Cardiac septum (tissue), 1 donor: ENCODE measurements around the gene SLC19A1. TPM values are rescaled to one million over a fixed set of nuclear protein-coding genes. Genes with fewer than 3 reads are reported as not detected.

Experiments
- DNase-seq: peaks from one replicate; pipeline ENCODE4 v3.0.0-alpha.2; 2020; ENCODE audit warnings: low spot score
- intact Hi-C: fragments of 100-400 bp; cut with DNase I; formaldehyde crosslinking; loops from one replicate; pipeline ENCODE4 v1.14.0; 2022
- total RNA-seq: library from RNA; stranded (reverse); fragmentation: NEBNext Ultra II Directional; extraction: Animal tissue kit (Norgen Biotek cat#: 25700); gene quantifications from one replicate; pipeline ENCODE4 v1.2.1, GENCODE V29; 2021
- donor health status: DM: no; HTN: no; CAD: no.

SLC19A1 gene
- total RNA-seq, 1 donor from 2014 or later: 2.7 TPM

GRCh38 chr21:45477176-45478114 is 64.8 kb downstream of the SLC19A1 start:
- intact Hi-C loops: loop anchor here (5.0 kb wide), 2 partner anchors 65 to 115 kb away; partner anchors contain the start of gene SLC19A1
- no peak for DNase-seq

DNA sequence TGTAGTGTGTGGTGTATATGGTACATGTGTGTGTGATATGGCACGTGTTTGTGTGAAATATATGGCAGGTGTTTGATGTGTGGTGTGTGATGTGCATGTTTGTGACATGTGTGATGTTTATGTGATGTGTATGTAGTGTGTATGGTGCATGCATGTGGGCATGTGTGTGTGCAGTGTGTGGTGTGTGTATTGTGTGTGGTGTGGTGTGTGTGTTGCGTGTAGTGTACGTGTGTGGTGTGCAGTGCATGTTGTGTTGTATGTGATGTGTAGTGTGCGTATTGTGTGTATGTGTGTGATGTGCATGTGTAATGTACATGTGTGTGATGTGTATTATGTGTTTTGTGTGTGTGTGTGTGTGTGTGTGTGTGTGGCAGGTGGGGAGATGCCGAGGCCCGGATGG is 65.7 kb downstream of the SLC19A1 start:
- DNase-seq: no peak
- intact Hi-C loops: loop anchor here (5.0 kb wide), 2 partner anchors 66 to 116 kb away; partner anchors contain the start of gene SLC19A1

DNA sequence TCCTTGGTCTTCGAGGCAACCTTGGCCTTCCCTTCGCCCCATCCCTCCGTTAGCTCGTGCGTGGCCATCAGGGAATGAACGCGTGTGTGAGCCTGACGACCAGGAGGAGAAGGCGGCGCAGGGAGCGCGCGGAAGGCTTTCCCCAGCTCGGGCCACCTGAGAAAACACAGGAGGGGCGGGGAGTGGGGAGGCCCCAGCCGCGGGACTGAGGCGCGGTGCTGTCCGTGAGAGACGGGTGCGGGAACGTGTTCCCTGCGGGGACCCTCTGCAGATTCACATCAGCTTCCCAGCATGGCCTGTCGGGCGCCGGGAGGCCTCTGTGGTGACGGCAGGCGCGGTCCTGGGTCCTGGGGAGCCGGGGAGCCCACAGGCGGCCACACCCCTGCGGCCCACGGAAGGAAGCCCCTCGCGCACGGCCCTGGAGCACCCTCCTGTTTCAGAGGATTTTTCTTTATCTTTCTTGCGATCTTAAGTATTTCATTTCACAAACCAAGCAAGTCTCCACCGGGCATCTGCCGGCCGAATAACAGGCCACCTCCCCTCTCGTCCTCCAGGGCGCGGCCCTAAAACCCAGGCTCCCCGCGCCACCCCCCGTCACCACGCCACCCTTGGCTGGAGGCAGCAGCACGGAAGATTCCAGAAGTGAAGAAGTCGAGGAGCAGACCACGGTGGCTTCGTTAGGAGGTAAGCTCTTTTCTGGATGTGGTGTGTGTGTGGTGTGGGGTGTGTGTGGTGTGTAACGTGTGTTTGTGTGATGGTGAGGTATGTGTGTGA is 66.3 kb downstream of the SLC19A1 start:
- intact Hi-C loops: loop anchor here (5.0 kb wide), 2 partner anchors 66 to 116 kb away; partner anchors contain the start of gene SLC19A1
- no peak for DNase-seq

GRCh38 chr21:45475004-45475685 is 67.1 kb downstream of the SLC19A1 start:
- intact Hi-C loops: loop anchor here (5.0 kb wide), 2 partner anchors 67 to 117 kb away; partner anchors contain the start of gene SLC19A1
- DNase-seq: no peak

DNA sequence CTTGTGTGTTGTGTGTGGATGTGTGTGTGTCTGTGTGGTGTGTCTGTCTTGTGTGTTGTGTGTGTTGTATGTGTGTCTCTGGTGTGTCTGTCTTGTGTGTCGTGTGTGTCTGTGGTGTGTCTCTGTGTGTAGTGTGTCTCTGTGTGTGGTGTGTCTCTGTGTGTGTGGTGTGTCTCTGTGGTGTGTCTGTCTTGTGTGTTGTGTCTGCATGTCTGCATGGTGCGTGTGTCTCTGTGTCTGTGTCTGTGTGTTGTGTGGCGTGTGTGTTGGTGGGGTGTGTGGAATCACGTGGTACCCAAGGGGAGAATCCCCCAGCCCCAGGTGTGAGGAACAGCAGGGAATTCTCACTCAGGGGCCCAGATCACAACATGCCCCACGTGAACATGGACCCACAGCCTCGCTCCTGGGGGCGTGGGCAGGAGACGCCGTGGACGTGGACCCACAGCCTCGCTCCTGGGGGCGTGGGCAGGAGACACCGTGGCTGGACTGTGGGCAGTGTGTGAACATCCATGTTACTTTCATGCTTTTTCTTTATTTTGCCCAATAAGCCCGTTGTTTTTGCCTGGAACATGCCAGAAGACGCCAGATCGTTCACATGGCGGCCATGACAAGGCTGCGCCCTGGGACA is 67.8 kb downstream of the SLC19A1 start:
- intact Hi-C loops: no loop called here
- DNase-seq: no peak

GRCh38 chr21:45473496-45474322 is 68.5 kb downstream of the SLC19A1 start:
- no peak for DNase-seq
- intact Hi-C loops: no loop called here

GRCh38 chr21:45472445-45473365 is 69.5 kb downstream of the SLC19A1 start:
- DNase-seq: no peak
- intact Hi-C loops: no loop called here

DNA sequence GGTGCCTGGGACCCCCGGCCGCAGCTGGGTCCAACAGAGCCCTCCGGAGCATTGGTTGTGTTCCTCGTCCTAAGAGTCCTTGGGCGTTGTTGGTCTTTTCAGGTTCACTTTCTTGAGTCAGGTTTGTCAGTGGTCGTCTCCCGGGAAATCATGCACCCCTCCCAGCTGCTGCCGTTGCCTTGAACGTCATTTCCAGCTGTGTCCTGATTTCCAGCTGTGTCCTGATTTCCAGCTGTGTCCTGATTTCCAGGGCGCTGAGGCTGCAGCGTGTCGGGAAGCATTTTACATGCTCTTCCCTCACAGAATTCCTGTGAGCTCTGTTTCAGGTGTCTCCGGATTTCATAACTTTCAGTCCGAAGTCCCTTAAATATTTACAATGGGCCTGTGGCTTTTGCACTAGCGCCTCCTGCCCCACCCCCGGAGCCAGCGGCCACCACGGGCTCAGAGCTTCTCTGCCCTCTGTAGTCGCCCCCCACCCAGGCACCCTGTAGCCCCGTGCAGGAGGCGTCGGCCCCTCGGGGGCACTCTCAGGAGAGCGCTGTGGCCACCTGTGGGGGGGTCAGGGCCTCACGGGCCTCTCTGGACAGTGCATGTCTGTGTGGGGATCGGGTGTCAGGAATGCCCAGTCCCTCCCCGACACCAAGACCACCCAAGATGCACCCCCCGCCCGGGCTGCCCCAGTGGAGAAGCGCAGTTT is 70.6 kb downstream of the SLC19A1 start:
- intact Hi-C loops: no loop called here
- no peak for DNase-seq

DNA sequence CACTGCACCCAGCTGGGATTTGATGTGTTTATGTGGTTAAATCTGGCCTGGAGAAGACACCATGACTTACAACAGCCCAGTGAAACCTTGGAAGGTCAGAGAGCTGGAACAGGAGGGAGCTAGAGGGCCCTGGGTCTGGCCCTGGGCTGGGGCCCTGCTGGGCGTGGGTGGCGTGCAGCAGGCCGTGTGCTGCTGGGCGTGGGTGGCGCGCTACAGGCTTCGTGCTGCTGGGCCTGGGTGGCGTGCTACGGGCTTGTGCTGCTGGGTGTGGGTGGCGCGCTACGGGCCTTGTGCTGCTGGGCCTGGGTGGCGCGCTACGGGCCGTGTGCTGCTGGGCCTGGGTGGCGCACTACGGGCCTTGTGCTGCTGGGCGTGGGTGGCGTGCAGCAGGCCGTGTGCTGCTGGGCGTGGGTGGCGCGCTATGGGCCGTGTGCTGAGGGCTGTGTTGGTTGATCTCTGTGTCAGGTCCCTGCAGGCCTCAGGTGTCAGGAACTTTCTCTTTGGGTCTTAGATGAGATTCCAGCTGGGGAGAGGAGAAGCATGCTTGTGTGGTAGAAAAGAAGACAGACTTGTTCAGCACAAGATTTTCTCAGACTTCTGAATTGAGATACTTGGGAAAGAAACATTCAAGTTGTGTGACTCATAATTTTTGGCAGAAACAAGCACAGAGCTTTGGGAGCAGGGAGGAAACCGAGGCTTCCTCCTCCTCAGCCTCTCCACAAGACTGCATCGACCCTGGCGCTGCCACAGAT is 71.3 kb downstream of the SLC19A1 start:
- DNase-seq: no peak
- intact Hi-C loops: no loop called here

GRCh38 chr21:45470087-45470515 is 72.1 kb downstream of the SLC19A1 start:
- intact Hi-C loops: no loop called here
- DNase-seq: no peak

GRCh38 chr21:45469273-45470086 is 72.8 kb downstream of the SLC19A1 start:
- intact Hi-C loops: no loop called here
- no peak for DNase-seq

- intact Hi-C loops: no loop called here
- no peak for DNase-seq
Measured at GRCh38 chr21:45468971-45469272, 73.3 kb downstream of the SLC19A1 start.

DNA sequence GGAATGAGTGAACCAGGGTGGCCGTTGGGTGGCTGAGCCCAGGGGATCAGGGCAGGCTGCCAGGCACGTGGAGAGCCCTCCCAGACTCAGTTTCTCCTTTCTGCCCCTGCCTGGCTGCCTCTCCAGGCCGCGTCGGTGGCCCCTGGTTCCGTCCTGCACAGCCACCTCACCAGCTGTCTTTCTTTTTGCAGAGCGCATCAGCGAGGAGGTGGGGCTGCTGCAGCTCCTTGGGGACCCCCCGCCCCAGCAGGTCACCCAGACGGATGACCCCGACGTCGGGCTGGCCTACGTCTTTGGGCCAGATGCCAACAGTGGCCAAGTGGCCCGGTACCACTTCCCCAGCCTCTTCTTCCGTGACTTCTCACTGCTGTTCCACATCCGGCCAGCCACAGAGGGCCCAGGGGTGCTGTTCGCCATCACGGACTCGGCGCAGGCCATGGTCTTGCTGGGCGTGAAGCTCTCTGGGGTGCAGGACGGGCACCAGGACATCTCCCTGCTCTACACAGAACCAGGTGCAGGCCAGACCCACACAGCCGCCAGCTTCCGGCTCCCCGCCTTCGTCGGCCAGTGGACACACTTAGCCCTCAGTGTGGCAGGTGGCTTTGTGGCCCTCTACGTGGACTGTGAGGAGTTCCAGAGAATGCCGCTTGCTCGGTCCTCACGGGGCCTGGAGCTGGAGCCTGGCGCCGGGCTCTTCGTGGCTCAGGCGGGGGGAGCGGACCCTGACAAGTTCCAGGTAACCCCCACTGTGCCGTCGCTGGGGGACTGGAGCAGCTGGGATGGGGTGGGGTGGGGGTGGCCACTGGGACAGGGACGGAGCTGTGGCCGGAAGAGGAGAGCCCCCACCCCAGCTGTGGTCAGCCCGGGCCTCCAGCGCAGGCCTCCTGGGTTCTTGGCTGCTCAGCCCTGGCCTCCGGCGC is 73.9 kb downstream of the SLC19A1 start:
- no peak for DNase-seq

DNA sequence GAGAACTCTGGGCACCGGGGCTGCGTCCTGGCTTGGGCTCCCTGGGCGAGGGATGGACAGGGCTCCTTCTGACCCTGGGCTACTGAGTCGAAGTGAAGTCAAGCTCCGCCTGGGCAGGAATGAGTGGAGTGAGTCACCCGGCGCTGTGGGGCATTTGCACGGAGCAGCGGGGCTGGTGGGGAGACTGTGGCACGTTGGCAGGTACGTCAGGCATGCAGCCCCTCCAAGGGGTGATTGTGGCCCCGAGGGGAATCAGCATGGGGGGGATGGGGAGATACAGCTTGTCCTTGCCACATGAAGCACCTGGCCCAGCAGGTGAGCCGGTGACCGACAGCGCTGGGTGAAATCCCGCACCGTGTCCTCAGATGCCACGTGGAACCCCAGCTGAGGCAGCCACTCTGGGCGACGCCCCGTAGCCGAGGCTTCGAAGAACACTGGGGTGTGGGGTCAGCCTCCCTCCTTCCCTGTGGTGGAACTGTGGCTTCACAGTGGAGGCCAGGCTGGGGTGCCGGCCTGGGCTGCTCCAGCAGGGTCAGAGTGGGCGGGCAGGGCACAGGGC is 74.9 kb downstream of the SLC19A1 start:
- intact Hi-C loops: no loop called here
- DNase-seq: no peak

More for the DNA sequence above, 73.9 kb downstream of the SLC19A1 start:
- intact Hi-C loops: no loop called here
